Measurements from ENCODE around the gene SNAP47.

DNA sequence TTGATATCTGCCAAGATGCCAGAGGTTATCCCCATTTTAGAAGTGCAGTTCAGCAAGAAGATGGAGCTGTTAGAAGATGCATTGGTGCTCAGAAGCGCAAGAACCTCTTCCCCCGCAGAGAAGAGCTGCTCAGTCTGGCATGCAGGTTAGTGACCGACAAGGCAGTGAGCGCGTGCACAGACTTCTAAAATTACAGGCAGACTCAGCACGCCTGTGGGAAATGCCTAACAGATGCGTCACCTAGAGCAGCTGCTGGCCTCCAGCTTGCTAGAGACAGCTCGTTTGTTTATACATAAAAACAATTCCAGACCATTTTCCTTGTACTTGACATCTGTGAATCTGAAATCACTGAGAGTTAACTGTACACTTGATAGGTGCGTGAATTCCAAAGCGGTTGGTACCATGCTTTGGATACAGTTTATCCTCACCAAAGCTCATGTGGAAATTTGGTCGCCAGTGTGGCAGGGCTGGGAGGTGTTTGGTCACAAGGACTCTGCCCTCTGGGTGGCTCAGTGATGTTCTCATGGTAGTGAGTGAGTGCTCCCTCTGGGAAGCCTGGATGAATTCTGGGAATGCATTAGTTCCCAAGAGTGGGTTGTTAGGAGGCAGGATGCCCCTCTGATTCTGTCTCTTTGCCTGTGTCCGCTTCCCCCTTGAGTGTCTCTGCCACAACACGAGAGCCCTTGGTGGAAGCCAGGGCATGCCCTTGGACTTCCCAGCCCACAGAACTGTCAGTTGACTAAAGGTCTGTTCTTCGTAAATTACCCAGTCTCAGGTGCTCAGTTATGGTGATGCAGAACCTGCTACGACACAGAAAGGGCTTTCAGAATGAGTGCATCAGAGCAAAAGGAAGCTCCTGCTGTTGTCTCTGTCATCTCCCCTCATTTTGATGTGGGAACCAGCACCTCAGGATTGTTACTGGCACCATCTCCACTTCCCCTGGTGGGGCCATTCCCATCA lies 24.4 kb downstream of the SNAP47 start:
- TF ChIP-seq, protein P1, sequence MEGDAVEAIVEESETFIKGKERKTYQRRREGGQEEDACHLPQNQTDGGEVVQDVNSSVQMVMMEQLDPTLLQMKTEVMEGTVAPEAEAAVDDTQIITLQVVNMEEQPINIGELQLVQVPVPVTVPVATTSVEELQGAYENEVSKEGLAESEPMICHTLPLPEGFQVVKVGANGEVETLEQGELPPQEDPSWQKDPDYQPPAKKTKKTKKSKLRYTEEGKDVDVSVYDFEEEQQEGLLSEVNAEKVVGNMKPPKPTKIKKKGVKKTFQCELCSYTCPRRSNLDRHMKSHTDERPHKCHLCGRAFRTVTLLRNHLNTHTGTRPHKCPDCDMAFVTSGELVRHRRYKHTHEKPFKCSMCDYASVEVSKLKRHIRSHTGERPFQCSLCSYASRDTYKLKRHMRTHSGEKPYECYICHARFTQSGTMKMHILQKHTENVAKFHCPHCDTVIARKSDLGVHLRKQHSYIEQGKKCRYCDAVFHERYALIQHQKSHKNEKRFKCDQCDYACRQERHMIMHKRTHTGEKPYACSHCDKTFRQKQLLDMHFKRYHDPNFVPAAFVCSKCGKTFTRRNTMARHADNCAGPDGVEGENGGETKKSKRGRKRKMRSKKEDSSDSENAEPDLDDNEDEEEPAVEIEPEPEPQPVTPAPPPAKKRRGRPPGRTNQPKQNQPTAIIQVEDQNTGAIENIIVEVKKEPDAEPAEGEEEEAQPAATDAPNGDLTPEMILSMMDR (IDR thresholded peaks at IDR 0.05): no peak
- no peak for TF ChIP-seq POLR2A (IDR thresholded peaks at IDR 0.05)

Measured in esophagus squamous epithelium (tissue), 4 donors.